ENCODE data around the gene ZCWPW1.
"Not testable (repeated sequence)": the region's sequence is repeated elsewhere in the genome, so short reads cannot be mapped to it uniquely, and the experiment has no call there.

ZCWPW1 gene

DNA sequence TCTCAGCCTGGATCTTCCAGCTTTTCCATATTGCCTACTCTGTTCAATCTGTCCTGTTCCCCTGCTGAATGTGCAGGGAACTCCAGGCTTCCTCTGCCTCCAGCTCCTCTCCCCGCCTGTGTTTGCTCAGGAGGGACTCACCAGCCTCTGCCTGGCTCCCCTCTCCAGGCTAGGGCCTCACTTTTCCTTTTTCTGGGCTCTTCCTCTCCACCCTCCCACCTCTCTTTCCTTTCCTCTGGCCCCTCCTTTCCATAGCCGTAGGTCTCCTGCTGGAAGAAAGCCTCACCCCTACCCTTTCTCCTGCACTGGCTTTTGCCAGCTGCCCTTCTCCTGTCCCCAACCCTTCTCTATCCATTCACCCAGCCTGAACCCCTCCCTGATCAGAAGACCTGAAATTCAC, 30.3 kb downstream of the ZCWPW1 start:
- no peak for DNase-seq

DNA sequence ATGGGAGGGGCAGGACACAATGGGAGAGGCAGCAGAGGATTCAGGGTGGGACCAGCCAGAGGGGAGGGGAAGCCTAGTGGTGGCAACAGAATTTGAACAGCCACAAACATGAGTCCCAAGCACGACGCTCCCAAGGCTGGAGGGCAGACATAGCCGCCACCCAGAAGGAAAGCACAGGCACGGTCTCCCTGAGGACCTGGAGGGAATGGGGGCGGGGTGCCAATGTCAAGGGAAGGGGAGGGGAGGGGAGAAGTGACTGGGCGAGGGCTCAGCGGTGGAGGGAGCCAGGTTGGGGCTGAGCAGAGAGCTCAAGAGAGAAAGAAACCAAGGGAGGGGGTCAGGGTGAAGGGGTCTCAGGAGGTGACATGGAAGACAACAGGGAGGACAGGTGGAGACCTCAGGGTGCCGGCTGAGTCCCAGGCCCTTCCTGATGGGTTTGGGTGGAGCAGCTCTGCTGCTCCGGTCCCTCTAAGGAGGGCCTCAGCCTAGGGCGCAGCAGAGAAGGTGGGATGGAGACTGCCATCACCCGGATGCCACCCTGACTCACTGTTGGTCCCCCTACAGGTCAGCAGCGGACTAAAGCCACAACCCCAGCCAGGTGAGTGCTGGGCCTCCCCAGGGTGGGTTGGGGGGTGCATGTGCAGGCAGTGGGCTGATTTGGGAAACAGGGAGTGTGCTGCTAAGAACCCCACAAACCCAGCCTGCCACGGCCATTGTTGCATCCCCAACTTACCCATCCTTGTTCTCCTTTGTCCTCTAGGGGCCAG, 31.0 kb downstream of the ZCWPW1 start:
- no peak for DNase-seq

DNA sequence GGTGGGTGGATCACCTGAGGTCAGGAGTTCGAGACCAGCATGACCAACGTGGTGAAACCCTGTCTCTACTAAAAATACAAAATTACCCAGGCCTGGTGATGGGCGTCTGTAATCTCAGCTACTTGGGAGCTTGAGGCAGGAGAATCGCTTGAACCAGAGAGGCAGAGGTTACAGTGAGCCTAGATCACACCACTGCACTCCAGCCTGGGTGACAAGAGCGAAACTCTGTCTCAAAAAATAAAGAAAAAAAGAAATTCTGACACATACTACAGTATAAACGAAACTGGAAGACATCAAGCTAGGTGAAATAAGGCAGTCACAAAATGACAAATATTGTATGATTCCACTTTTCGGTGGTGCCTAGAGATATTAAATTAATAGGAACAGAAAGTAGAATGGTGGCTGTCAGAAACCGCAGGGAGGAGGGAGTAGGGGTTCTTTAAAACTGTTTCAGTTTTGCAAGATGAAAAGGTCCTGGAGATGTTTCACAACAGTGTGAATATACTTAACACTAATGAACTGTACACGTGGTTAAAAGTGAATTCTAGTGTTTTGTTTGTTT, 32.0 kb downstream of the ZCWPW1 start:
- DNase-seq, result peak; percentile 91

DNA sequence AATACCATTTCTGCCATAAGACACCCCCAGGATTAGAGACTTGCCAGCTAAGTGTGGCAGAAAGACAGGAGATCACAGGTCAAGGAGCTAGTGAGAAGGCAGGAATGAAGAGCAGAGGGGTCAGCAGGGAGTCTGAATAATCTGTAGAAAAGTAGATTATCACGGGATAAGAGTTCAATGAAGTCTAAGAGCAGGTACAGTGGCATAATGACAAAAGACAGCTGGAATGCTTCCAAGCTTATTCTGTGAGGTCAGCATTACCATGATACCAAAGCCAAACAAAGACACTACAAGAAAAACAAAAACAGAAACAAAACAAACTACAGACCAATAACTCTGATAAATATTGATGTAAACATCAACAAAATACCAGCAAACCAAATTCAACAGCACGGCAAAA, 34.4 kb downstream of the ZCWPW1 start:
- no peak for DNase-seq

DNA sequence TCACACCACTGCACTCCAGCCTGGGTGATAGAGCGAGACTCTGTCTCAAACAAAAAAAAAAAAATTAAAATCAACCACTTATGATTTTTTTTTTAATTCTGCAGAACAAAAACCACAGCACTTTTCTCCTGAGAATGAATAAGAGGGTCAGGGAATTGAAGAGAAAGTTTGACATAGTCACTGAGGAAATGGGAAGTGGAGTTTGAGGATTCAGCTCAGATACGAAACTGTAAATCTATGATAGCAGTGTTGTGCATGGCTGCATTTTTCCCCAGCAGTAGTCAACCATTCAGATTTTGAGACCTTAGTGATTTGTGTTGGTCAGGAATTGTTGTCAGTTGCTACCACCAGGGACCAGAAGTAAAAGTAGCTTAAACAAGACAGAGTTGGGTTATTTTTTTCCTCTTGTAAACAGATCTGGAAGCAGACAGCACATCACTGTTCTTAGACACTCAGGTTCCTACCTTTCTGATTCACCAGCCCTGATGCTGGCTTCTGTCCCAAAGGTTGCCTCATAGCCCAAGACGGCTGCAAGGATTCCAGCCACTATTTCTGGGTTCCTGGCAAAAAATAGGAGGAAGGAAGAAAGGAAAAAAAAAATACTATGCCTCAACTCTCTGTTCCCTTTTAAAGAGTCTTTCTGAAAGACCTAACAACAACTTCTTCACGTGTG, 35.1 kb downstream of the ZCWPW1 start:
- DNase-seq, result no peak

DNA sequence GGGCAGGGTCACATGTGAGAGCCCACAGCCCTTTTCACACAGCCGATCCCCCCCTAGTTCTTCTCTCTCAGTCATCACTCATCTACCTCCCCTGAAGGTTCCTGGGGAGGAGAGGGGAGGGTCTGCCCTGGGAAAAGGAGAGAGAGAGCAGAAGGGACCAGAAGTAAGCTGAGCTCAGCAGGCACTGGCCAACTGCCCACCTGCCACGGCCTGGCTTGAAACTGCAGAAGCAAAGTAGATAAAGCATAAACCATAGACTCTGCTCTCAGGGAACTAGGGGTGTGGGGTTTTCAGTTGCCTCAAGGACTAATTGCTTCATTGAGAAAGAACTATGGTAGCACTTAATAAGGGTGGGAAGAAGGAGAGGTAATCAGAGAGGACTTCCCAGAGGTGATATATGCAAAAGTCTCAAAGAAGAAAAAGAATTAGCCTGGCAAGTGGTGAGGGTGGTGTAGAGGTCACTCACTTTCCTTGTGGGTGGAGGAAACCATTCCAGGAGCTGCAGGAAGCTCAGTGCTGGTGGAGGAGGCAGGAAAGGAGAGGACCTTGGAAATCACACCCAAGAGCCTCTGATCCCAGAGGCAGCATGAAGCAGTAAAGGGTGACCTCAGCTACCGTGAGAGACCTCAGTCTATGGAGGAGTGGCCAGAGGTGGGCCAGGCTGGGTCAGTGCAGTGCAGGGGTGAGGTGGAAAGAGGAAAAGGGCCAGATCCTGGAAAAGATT, 38.1 kb downstream of the ZCWPW1 start:
- DNase-seq, result no peak

DNA sequence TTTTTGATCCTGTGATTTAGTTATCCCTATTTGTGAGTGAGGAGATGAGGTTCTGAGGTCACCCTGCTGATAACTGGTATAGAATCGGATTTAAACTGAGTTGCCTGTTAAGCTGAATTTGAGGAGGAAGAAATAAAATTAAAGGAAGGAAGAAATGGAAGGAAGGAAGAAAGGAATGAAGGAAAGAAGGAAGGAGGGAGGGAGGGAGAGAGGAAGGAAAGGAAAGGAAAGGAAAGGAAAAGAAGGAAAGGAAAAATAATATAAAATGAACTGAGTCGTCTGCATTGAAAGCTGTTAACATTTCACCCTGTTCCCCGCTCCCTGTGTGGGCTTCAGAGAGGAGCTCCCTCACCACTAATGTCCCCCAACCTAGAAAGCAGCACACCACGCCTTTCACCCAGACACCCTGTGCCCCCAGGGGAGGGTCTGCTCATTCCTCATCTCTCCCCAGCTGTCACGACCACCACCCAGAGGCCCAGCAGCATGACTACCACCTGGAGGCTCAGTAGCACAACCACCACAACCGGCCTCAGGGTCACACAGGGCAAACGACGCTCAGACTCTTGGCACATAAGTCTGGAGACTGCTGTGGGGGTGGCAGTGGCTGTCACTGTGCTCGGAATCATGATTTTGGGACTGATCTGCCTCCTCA, 38.9 kb downstream of the ZCWPW1 start:
- DNase-seq, result no peak

DNA sequence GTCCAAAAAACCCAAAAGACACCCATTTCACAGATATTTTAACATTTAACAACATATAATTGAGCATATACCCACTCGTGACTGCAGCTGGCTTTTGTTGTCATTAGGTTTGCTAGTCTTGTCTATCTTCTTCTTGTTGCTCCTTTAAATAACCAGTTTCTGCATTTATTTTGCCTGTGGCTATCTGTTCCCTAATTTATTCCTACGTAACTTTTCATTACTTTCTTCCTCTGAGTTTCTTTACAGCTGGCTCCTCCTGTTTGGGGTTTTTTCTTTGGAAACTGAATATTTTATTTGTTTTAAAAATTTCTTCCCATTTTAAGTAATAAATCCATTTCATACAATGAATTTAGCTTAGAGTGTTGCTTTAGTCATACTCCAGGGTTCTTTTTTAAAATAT, 40.8 kb downstream of the ZCWPW1 start:
- no peak for DNase-seq

DNA sequence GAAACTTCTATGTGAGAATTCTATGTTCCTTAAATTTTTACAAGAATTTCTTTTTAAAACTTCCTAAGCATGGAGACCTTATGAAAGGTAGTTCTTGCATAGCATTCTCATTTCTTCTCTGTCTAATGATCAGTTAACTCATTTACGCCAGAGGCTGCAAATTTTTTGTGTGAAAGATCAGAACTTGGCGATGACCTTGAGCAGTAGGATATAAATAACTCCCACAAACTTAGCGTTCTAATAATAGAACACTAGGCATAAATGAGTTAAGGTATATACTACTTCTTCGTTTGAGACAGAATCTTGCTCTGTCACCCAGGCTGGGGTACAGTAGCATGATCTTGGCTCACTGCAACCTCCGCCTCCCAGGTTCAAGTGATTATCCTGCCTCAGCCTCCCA, 41.6 kb downstream of the ZCWPW1 start:
- no peak for DNase-seq

DNA sequence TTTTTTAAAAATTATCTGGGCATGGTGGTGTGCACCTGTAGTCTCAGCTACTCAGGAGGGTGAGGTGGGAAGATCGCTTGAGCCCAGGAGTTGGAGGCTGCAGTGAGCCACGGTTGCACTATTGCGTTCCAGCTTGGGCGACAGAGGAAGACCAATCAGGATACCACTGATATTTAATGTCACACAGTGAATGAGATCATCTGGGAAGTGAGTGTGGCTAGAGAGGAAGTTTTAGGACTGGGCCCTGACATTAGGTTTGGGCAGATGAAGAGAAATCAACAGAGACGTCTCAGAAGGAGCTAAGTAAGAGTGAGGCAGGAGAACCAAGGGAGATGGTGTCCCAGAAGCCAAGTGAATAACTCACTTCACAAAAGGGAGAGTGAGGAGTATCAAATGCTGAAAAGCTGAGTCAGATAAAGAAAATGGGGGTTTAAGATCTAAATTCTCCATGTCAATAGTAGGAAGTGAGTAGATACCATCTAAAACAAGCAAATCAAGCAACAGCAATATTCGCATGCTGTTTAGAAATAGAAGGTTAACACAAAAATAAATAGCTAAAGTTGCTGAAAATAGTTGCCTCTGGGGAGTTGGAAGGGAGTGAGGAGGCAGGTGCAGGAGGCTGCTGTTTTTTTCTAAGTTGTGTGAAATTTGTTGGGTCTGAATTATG, 43.7 kb downstream of the ZCWPW1 start:
- no peak for DNase-seq

DNA sequence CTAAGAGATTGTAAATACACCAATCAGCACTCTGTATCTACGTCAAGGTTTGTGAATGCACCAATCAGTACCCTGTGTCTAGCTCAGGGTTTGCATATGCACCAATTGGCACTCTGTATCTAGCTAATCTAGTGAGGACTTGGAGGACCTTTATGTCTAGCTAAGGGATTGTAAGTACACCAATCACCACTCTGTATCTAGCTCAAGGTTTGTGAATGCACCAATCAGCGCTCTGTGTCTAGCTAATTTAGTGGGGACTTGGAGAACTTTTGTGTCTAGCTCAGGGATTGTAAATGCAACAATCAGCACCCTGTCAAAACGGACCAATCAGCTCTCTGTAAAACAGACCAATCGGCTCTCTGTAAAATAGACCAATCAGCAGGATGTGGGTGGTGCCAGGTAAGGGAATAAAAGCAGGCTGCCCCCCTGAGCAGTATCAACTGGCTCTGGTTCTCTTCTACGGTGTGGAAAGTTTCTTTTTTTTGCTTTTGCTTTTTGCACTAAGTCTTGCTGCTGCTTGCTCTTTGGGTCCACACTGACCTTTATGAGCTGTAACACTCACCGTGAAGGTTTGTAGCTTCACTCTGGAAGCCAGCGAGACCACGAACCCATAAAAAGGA, 46.2 kb downstream of the ZCWPW1 start:
- not testable (repeated sequence) for DNase-seq

DNA sequence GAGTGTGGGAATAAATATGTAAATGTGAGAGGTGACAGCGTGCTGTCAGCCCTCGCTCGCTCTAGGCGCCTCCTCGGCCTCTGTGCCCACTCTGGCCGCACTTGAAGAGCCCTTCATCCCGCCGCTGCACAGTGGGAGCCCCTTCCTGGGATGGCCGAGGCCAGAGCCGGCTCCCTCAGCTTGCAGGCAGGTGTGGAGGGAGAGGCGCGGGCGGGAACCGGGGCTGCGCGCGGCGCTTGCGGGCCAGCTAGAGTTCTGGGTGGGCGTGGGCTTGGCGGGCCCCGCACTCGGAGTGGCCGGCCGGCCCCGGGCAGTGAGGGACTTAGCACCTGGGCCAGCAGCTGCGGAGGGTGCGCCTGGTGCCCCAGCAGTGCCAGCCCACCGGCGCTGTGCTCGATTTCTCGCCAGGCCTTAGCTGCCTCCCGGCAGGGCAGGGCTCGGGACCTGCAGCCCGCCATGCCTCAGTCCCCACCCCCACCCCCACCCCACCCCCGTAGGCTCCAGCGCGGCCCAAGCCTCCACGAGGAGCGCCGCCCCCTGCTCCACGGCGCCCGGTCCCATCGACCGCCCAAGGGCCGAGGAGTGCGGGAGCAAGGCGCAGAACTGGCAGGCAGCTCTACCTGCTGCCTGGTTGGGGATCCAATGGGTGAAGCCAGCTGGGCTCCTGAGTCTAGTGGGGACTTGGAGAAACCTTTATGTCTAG, 46.8 kb downstream of the ZCWPW1 start:
- not testable (repeated sequence) for DNase-seq

DNA sequence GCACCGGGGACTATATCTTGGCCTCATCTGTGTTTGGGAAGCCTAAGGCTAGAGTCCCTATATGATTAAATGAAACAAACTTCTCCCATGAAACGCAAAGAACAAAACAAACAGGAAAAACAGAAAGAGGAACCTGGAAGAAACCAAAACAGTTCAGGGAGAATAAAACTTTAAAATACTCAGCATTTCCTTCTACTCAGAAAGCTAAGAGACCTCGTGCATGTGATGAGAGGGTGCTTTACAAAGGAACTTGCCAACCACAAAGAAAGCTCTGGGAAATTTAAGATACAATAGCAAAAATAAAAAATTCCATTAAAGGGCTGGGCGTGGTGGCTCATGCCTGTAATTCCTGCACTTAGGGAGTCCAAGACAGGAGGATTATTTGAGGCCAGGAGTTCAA, 48.3 kb downstream of the ZCWPW1 start:
- no peak for DNase-seq

DNA sequence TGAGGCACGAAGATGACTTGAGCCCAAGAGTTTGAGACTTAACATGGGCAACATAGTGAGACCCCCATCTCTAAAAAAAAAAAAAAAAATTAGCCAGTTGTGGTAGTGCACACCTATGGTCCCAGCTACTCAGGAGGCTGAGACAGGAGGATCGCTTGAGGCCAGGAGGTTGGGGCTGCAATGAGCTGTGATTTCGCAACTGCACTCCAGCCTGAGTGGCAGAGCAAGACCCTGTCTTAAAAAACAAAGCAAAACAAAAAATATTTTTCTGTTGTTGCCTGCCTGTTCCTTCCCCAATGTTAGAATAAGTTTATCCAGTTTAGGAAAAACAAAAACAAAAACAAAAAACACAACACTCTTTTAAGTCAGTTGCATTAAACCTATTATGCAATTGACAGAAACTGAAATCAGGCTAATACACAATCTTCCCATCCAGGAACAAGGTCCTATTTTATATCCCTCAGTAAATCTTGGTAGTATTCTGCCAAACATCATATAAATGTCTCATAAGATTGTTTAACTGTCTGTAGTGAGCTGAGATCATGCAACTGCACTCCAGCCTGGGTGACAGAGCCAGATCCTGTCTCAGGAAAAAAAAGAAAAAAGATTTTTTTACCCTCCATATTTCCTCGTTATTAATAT, 50.3 kb downstream of the ZCWPW1 start:
- DNase-seq, result no peak

DNA sequence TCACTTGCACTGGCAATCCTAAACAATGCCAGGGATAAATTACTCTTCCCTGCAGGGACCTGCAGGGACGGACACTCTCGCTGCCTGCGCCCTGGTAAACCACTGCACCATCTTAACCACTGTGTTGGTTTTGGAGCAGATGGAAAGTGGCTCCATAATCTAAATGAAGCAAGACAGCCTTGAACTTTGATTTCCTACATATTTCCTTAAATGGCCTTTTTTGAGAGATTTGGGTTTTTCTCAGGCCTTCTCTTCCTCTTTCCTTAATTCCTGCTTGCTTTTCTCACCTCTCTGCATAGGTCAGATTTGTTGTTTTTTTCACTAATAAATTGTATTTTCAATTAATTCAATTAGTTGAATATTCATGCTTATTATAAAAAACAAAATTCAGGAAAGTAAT, 52.4 kb downstream of the ZCWPW1 start:
- no peak for DNase-seq

DNA sequence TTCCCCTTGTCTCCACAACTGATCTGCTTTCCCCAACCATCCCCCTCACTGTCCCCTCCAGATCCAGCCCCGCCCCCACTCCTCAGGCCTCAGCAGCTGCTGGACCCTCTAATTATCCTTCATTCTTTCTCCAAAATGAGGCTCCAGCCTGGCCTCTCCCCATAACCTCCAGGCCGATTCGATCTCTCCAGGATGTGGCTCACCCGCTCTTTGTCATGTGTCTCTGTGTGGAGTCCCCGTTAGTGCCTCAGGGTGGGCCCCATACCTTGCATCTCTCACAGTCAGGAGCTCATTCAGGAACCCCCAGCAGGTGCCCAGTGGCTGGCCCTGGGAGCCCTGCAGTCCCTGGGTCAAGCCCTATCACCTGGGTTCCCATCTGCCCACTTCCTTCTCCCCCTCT, 53.9 kb downstream of the ZCWPW1 start:
- DNase-seq, result no peak

DNA sequence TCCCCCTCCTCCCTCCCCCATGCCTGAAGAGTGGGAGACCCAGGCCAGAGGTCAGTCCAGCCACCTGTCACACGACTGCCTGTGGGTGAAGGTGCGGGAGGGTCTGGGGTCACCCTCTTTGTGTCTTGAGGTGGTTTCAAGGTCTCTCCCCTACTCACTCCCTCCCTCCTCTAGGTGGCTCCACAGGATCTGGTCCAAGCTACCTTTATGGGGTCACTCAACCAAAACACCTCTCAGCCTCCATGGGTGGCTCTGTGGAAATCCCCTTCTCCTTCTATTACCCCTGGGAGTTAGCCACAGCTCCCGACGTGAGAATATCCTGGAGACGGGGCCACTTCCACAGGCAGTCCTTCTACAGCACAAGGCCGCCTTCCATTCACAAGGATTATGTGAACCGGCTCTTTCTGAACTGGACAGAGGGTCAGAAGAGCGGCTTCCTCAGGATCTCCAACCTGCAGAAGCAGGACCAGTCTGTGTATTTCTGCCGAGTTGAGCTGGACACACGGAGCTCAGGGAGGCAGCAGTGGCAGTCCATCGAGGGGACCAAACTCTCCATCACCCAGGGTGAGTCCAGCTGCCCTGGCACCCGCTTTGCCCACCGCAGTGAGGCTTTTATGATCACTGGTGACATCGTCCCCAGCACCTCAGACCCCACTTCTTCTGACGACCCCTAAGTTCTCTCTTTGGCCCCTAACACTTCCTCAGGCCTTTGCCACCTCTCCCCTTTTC, 54.5 kb downstream of the ZCWPW1 start:
- DNase-seq, result not testable (repeated sequence)

DNA sequence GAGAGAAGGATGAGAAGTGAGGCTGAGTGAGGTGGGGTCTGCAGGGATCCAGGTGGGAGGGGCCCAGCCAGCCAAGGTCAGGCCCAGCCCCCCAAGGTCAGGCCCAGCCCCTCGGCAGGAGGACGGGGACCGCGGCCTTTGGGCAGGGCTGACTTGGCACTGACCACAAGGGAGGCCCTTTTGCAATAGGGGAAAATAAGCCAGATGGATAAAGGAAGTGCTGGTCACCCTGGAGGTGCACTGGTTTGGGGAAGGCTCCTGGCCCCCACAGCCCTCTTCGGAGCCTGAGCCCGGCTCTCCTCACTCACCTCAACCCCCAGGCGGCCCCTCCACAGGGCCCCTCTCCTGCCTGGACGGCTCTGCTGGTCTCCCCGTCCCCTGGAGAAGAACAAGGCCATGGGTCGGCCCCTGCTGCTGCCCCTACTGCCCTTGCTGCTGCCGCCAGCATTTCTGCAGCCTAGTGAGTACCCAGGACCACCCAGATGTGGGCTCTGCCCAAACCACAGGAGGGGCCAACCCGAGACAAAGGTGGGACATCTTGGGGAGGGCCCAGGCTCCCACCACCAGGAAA, 55.2 kb downstream of the ZCWPW1 start, which contains the start of gene PILRA:
Gene PILRA, plus strand, starts transcription at position 227 of the 571 bp plus-strand sequence. Its CDS starts 170 bp downstream, at position 397.
- no peak for DNase-seq

DNA sequence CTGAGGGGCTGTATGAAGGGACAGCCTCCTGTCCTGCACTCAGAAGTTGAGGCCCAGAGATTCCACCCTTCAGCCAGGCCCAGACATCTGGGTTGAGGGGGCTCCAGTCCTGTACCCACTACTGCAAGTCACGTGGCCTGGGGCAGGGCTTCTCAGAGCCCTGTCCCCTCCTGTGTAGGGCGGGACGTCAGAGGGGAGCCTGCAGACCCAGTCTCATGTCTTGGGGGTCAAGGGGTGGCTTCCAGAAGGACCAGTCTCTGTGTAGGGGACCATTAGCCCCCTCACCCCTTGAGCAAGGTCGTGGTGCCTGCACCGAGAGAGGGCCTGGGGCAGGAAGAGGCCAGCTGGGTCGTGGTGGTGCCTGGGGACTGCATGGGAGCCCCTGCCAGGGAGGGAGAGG, 55.8 kb downstream of the ZCWPW1 start:
- no peak for DNase-seq

DNA sequence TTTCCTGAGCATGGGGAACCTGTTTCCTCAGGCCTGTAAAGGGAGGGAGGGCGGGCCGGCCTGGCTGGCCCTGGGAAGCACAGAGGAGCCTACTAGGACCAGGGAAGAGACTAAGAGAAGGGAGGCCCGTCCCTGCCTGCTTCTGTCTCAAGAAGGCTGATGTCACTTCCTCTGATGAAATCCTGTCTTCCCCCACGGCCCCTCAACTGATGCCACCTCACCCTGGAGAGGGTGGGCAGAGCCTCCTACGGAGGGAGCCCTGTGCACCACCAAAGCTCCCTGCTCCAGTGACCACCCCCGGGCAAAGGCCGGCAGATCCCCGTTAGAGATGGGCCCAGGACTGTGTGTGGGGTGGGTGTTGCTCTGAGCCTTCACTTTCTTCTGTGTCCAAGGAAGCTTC, 56.2 kb downstream of the ZCWPW1 start:
- DNase-seq, result peak; percentile 62

Measured in SIG-M5 (cell line).